ENCODE results near the gene MLST8. TPM values are rescaled to one million over a fixed set of nuclear protein-coding genes. Genes with fewer than 3 reads are reported as not detected.

MLST8 gene
- total and polyA plus RNA-seq, 2 of the 8 experiments (the other 6 are each of a cell fraction or from before 2014, with no cell fraction given), result 67.6 to 321 TPM

GRCh38 chr16:2242598-2242997 is 37.3 kb downstream of the MLST8 start:
- Histone ChIP-seq H2BK5ac (ENCODE audit: low read depth, low read length) (no peak overlapping the region), H2AK5ac (ENCODE audit: low read depth, low read length) (no peak overlapping the region), H2BK120ac (replicated peaks; ENCODE audit: low read depth, low read length) (no peak overlapping the region), H3K36me3 (ENCODE audit: control insufficient read depth in 2 of 4, insufficient read depth in 4 of 4, low read length in 3 of 4) (peaks cover 18 to 41% (median 32%) of the 10 kb centered on the region in 4 experiments), H3K27ac (ENCODE audit: low read depth, low read length) (no peak overlapping the region), H3K23ac (ENCODE audit: insufficient read length) (no peak overlapping the region), H4K5ac (ENCODE audit: insufficient read length, low read depth, low read length) (no peak overlapping the region), H3K4me1 (replicated peaks in 1 of 4; ENCODE audit: control insufficient read depth in 3 of 4, insufficient read depth in 4 of 4, low read length in 3 of 4) (peaks cover 0 to 9% (median 5%) of the 10 kb centered on the region in 4 experiments; a peak in 4 of 7 replicates), H3K4me2 (ENCODE audit: insufficient read depth in 1 of 2, low read depth in 2 of 2, low read length in 2 of 2) (no peak overlapping the region), H3K27me3 (replicated peaks in 1 of 4; ENCODE audit: control insufficient read depth in 3 of 4, extremely low read depth in 1 of 4, insufficient read depth in 3 of 4, low read length in 3 of 4) (peaks cover 0 to 7% (median 5%) of the 10 kb centered on the region in 4 experiments; a peak in 4 of 7 replicates), H3K9me3 (ENCODE audit: insufficient read depth in 2 of 2, low read depth in 1 of 2, low read length in 1 of 2) (no peaks in the 10 kb centered on the region), H4K91ac (replicated peaks; ENCODE audit: insufficient read length, low read length) (no peak overlapping the region), H2BK12ac (ENCODE audit: low read depth, low read length) (no peak overlapping the region), H4K8ac (ENCODE audit: extremely low read depth, insufficient read depth, low read length) (no peak overlapping the region), H3K18ac (ENCODE audit: extremely low read depth, low read length) (no peak overlapping the region), H3K79me1 (ENCODE audit: low read depth, low read length) (no peaks in the 10 kb centered on the region; the same call in 1 of the 2 replicates), H3K4ac (replicated peaks; ENCODE audit: insufficient read length, low read depth, low read length) (no peak overlapping the region), H3K4me3 (ENCODE audit: extremely low read depth in 1 of 4, insufficient read depth in 2 of 4, low read depth in 3 of 4, low read length in 4 of 4) (no peak overlapping the region), H2BK20ac (ENCODE audit: low read length) (no peak overlapping the region), H3K9ac (replicated peaks in 1 of 4; ENCODE audit: extremely low read depth in 1 of 4, low read depth in 3 of 4, low read length in 3 of 4) (no peak overlapping the region), H3K56ac (replicated peaks; ENCODE audit: insufficient read length, low read depth, low read length) (no peak overlapping the region), H3K14ac (ENCODE audit: insufficient read length) (no peak overlapping the region), H4K20me1 (replicated peaks in 1 of 2; ENCODE audit: control insufficient read depth in 1 of 2, insufficient read depth in 2 of 2, low read length in 2 of 2) (peaks cover 4 to 20% of the 10 kb centered on the region in 2 experiments), H2BK15ac (ENCODE audit: low read length) (no peak overlapping the region), H3K79me2 (ENCODE audit: control insufficient read depth in 1 of 2, insufficient read depth in 2 of 2, low read length in 2 of 2) (no peaks in the 10 kb centered on the region), H2AFZ (ENCODE audit: low read length) (no peak overlapping the region), H3K23me2 (ENCODE audit: low read depth, low read length) (peaks cover 4% of the 10 kb centered on the region; the same call in 1 of the 2 replicates)
- ChIA-PET CTCF (ENCODE audit: partially characterized antibody) (interaction anchor here (0.5 to 1.8 kb wide), 3 partner anchors 10 to 198 kb away, joined by 3 to 10 read pairs (median 3); no protein-coding TSS in a partner anchor), POLR2A (ENCODE audit: partially characterized antibody) (interaction anchor here (0.6 to 8.6 kb wide), 7 partner anchors 11 to 161 kb away, joined by 3 to 181 read pairs (median 3); partner anchors contain the start of genes ECI1 and TRAF7)
- no peak for DNase-seq (ENCODE audit: low read depth in 1 of 2, low spot score in 2 of 2)
- WGBS, 2 experiments (ENCODE audit: extremely low coverage in 1 of 2, insufficient coverage in 1 of 2, insufficient read length in 1 of 2, insufficient replicate concordance in 2 of 2, low coverage in 1 of 2, low lambda C conversion rate in 2 of 2, missing lambda C conversion rate in 1 of 2), result 94% methylated on average over 11 of the region's 11 CpGs; no CpG with 5 or more reads in 1 of the 2 experiments
- FAIRE-seq, result no peak
- no peak for TF ChIP-seq NANOG (IDR thresholded peaks at IDR 0.05; ENCODE audit: insufficient read depth, low read depth, low read length, poor library complexity, severe bottlenecking)
- no peak for TF ChIP-seq CBX5 (IDR thresholded peaks at IDR 0.05; ENCODE audit: low read depth, low read length)
- no peak for TF ChIP-seq GABPA (IDR thresholded peaks at IDR 0.05; ENCODE audit: borderline replicate concordance, insufficient read depth, low read length)
- TF ChIP-seq RFX5 (IDR thresholded peaks at IDR 0.05; ENCODE audit: borderline replicate concordance, low read depth, low read length), result no peak
- no peak for TF ChIP-seq RAD21 (IDR thresholded peaks at IDR 0.05 in 1 of 2, conservative IDR thresholded peaks at IDR 0.05 in 1 of 2; ENCODE audit: low read depth in 2 of 2, low read length in 2 of 2)
- TF ChIP-seq CEBPB (IDR thresholded peaks at IDR 0.05; ENCODE audit: low read depth, low read length), result no peak
- TF ChIP-seq BACH1 (IDR thresholded peaks at IDR 0.05; ENCODE audit: low read length), result no peak
- TF ChIP-seq RBBP5 (IDR thresholded peaks at IDR 0.05; ENCODE audit: borderline replicate concordance, low read depth, low read length), result no peak
- no peak for TF ChIP-seq CTCF (IDR thresholded peaks at IDR 0.05; ENCODE audit: control extremely low read depth in 1 of 3, insufficient read depth in 1 of 3, low read depth in 1 of 3, low read length in 3 of 3)
- TF ChIP-seq JUND (IDR thresholded peaks at IDR 0.05; ENCODE audit: low read length), result no peak

Data from H1 (cell line).